HL-60 (cell line): Measurements from ENCODE around the gene UBE2S.

Experiments
- CTCF ChIP-seq: IDR thresholded peaks from one replicate; pipeline ENCODE4 v1.5.1; 2011; ENCODE audit warnings: low read length, control low read depth, inconsistent platforms; ENCODE audit not compliant: insufficient read depth
- POLR2AphosphoS5 ChIP-seq: IDR thresholded peaks from 2 replicates; pipeline ENCODE4 v1.6.1; 2012; ENCODE audit warnings: low read depth

- TF ChIP-seq CTCF, result no peak
- no peak for TF ChIP-seq POLR2AphosphoS5
These were observed 16.9 kb upstream of the UBE2S start for GRCh38 chr19:55424518-55424917.
